ENCODE data around the gene HECTD4.

DNA sequence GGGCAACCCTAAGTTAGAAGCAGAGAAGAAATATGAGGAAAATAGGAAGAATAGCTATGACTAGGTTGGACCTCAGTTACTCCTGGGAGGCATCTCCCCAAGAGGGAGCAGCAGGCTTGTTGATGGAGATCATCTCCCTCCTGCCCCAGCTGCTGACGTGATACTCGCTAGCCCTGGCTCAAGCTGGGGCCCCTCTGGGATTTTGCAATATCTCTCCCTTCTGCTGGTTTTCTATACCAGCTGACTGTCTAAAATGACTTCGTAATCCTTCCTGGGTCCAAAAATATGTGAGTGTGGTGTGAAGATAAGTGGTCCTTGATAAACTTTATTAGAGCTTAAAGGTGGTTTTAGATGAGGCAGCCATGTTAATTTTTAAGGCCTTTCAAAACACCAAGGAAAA is 4.5 kb upstream of the HECTD4 start:
- TF ChIP-seq, protein P1, sequence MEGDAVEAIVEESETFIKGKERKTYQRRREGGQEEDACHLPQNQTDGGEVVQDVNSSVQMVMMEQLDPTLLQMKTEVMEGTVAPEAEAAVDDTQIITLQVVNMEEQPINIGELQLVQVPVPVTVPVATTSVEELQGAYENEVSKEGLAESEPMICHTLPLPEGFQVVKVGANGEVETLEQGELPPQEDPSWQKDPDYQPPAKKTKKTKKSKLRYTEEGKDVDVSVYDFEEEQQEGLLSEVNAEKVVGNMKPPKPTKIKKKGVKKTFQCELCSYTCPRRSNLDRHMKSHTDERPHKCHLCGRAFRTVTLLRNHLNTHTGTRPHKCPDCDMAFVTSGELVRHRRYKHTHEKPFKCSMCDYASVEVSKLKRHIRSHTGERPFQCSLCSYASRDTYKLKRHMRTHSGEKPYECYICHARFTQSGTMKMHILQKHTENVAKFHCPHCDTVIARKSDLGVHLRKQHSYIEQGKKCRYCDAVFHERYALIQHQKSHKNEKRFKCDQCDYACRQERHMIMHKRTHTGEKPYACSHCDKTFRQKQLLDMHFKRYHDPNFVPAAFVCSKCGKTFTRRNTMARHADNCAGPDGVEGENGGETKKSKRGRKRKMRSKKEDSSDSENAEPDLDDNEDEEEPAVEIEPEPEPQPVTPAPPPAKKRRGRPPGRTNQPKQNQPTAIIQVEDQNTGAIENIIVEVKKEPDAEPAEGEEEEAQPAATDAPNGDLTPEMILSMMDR (IDR thresholded peaks at IDR 0.05) = no peak
- no peak for TF ChIP-seq EZH2 (IDR thresholded peaks at IDR 0.05; ENCODE audit: borderline replicate concordance, insufficient read depth, low read depth, low read length, poor library complexity, severe bottlenecking)

Measured in B cell (primary cell).